HCT116 (cell line): ENCODE measurements around the gene IL1R1.

Experiments used
- CEBPB ChIP-seq: IDR thresholded peaks from 2 replicates; pipeline ENCODE4 v1.6.1; 2012; ENCODE audit warnings: low read depth
- EZH2 ChIP-seq: fragments of 200-600 bp; sonication (generic); IDR thresholded peaks from 2 replicates; pipeline ENCODE4 v1.6.1; 2017; ENCODE audit warnings: antibody characterized with exemption, mixed run types
- POLR2A ChIP-seq: IDR thresholded peaks from 2 replicates; pipeline ENCODE4 v1.7.0; 2011; ENCODE audit warnings: borderline replicate concordance; ENCODE audit not compliant: insufficient read depth, insufficient read length; ENCODE audit errors: extremely low read depth
- POLR2AphosphoS5 ChIP-seq: IDR thresholded peaks from 2 replicates; pipeline ENCODE4 v1.6.1; 2011; ENCODE audit warnings: mild to moderate bottlenecking, low read depth, low read length, moderate library complexity

- TF ChIP-seq POLR2A: no peak
- TF ChIP-seq POLR2AphosphoS5: no peak
- TF ChIP-seq CEBPB: no peak
- no peak for TF ChIP-seq EZH2
Observed at GRCh38 chr2:102103992-102104871, 38.3 kb upstream of the IL1R1 start.
